Left ventricle myocardium inferior (tissue), 1 donor: ENCODE measurements around the gene CDC25B. TPM values are rescaled to one million over a fixed set of nuclear protein-coding genes. Genes with fewer than 3 reads are reported as not detected.

ENCODE experiments used
- DNase-seq: peaks from one replicate; pipeline ENCODE4 v3.0.0-alpha.2; 2020
- H3K27ac ChIP-seq: fragments of 200-600 bp; replicated peaks from 2 replicates; pipeline ENCODE4 v1.8.0; 2021
- H3K27me3 ChIP-seq: fragments of 200-600 bp; 2 replicates; pipeline ENCODE4 v1.8.0; 2021; ENCODE audit warnings: low read depth
- H3K36me3 ChIP-seq: fragments of 200-600 bp; 2 replicates; pipeline ENCODE4 v1.8.0; 2021
- H3K4me1 ChIP-seq: fragments of 200-600 bp; 2 replicates; pipeline ENCODE4 v1.8.0; 2021
- H3K4me3 ChIP-seq: fragments of 200-600 bp; 2 replicates; pipeline ENCODE4 v1.8.0; 2021; ENCODE audit warnings: mild to moderate bottlenecking, moderate library complexity
- H3K9me3 ChIP-seq: fragments of 200-600 bp; replicated peaks from 2 replicates; pipeline ENCODE4 v1.8.0; 2021
- intact Hi-C: fragments of 100-400 bp; cut with micrococcal nuclease; formaldehyde crosslinking; loops from one replicate; pipeline ENCODE4 v1.11.0; 2022
- total RNA-seq: library from RNA; stranded (reverse); fragmentation: NEBNext Ultra II Directional; extraction: Animal tissue kit (Norgen Biotek cat#: 25700); gene quantifications from one replicate; pipeline ENCODE4 v1.2.1, GENCODE V29; 2021
- TF ChIP-seq, protein P1 (sequence below): fragments of 200-600 bp; IDR thresholded peaks from 2 replicates; pipeline ENCODE4 v1.8.0; 2021; ENCODE audit warnings: antibody characterized with exemption, mild to moderate bottlenecking, borderline replicate concordance
- donor health status: DM: no; HTN: yes; CAD: no; lungs with severe emphysema.

Gene CDC25B
- total RNA-seq, 1 donor from 2014 or later: 8.1 TPM

DNA sequence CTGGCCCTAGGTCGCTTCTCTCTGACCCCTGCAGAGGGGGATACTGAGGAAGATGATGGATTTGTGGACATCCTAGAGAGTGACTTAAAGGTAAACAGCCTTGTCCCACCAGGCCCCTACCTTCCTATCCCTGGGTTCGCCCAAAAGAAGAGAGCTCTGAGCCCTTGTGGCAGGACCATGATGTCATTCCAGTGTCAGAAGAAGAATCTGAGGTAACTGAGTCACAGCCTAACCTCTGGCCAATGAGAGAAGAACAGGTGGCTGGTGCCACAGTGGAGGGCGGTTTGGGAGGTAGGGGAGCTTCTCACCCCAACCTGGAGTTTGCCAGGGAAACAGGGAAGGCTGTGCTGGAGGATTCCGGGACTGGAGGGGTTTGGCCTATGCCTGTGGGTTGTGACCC, 5.2 kb downstream of the CDC25B start:
- no peak for DNase-seq
- no peak overlapping the region for H3K4me3 ChIP-seq
- TF ChIP-seq, protein P1, sequence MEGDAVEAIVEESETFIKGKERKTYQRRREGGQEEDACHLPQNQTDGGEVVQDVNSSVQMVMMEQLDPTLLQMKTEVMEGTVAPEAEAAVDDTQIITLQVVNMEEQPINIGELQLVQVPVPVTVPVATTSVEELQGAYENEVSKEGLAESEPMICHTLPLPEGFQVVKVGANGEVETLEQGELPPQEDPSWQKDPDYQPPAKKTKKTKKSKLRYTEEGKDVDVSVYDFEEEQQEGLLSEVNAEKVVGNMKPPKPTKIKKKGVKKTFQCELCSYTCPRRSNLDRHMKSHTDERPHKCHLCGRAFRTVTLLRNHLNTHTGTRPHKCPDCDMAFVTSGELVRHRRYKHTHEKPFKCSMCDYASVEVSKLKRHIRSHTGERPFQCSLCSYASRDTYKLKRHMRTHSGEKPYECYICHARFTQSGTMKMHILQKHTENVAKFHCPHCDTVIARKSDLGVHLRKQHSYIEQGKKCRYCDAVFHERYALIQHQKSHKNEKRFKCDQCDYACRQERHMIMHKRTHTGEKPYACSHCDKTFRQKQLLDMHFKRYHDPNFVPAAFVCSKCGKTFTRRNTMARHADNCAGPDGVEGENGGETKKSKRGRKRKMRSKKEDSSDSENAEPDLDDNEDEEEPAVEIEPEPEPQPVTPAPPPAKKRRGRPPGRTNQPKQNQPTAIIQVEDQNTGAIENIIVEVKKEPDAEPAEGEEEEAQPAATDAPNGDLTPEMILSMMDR: no peak
- H3K9me3 ChIP-seq: no peaks in the 10 kb centered on the region
- no peak overlapping the region for H3K27ac ChIP-seq
- intact Hi-C loops: no loop called here
- H3K4me1 ChIP-seq: peaks cover 34% of the 10 kb centered on the region
- peaks cover 50% of the 10 kb centered on the region for H3K36me3 ChIP-seq
- H3K27me3 ChIP-seq: no peaks in the 10 kb centered on the region

DNA sequence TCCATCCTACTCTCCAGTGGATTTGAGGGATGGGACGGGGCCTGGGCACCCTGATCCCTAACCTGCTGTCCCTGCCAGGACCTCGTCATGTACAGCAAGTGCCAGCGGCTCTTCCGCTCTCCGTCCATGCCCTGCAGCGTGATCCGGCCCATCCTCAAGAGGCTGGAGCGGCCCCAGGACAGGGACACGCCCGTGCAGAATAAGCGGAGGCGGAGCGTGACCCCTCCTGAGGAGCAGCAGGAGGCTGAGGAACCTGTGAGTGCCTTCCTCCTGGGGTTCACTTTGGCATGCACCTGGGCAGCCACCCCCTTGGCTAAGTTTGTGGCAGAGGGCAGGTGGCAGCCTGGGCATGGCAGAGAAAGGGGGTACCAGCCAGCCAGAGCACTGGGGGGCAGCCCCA, 5.7 kb downstream of the CDC25B start:
- Histone ChIP-seq H3K36me3 (peaks cover 50% of the 10 kb centered on the region), H3K27ac (no peak overlapping the region), H3K4me1 (peaks cover 34% of the 10 kb centered on the region), H3K9me3 (no peaks in the 10 kb centered on the region), H3K27me3 (no peaks in the 10 kb centered on the region), H3K4me3 (no peak overlapping the region)
- TF ChIP-seq, protein P1: no peak
- no peak for DNase-seq
- intact Hi-C loops: no loop called here

DNA sequence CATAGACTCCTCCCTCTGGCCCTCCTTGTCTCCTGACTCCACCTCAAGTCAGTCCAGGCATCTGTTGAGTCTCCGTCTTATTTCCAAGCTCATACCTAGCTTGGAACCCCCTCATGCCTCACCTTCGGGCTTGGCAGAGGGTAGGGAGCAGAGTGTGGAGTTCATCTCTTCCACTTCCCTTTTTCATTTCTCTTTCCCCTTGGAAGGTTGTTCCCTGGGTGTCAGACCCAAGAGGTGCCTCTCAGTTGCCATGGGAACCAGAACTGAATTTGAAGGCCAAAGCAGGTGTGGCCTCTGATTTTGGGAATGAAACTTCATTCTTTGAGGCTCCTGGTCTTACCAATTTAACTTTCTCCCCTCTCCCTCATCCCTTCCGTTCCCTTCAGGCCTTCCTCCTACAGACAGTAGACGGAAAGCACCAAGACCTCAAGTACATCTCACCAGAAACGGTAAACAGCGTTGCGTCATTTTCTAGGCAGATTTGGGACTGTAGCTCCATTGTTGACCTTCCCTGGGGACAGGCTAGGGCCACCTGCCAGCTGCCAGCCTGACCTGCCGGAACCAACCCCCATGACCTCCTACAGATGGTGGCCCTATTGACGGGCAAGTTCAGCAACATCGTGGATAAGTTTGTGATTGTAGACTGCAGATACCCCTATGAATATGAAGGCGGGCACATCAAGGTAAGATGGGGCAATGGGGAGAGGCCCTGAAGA, 6.6 kb downstream of the CDC25B start:
- Histone ChIP-seq H3K9me3 (no peaks in the 10 kb centered on the region), H3K27ac (no peak overlapping the region), H3K4me1 (peaks cover 34% of the 10 kb centered on the region), H3K36me3 (peaks cover 50% of the 10 kb centered on the region), H3K4me3 (no peak overlapping the region), H3K27me3 (no peaks in the 10 kb centered on the region)
- intact Hi-C loops: no loop called here
- DNase-seq: no peak
- TF ChIP-seq, protein P1: no peak

DNA sequence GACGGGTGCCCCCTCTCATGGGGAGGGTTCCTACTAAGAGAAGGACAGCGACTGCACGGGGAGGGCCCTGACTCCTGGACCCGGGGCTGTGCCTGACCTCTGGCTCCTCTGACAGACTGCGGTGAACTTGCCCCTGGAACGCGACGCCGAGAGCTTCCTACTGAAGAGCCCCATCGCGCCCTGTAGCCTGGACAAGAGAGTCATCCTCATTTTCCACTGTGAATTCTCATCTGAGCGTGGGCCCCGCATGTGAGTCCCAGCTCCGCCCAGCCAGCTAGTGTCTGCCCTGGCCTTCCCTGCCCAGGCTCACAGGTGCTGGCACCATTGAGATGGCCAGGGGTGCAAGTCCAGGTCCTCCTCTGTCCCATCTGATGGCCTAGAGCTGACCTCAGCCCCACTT, 7.2 kb downstream of the CDC25B start:
- H3K27me3 ChIP-seq: no peaks in the 10 kb centered on the region
- peaks cover 50% of the 10 kb centered on the region for H3K36me3 ChIP-seq
- H3K4me3 ChIP-seq: no peak overlapping the region
- no peak for DNase-seq
- no peaks in the 10 kb centered on the region for H3K9me3 ChIP-seq
- TF ChIP-seq, protein P1: no peak
- intact Hi-C loops: no loop called here
- peaks cover 36% of the 10 kb centered on the region for H3K4me1 ChIP-seq
- H3K27ac ChIP-seq: no peak overlapping the region

DNA sequence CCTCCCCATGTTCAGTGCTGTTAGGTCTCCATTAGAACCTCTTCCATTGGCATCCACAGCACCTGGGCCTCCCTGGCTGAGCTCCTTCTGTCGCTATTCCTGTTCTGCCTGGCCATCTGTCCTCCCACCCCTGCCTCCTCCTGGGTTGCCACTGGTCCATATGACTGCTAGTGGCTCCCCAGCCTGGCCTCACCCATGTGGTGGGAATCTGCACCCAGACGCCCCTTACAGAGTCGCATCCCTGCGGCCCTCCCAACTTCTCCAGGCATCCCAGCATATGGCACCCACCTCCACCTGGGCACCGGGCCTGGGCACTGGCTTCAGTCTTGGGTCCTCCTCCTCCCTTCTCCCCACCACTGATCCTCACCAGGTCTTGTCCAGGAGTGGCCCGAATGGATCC, 7.7 kb downstream of the CDC25B start:
- TF ChIP-seq, protein P1: no peak
- DNase-seq: no peak
- H3K9me3 ChIP-seq: no peaks in the 10 kb centered on the region
- H3K4me1 ChIP-seq: peaks cover 36% of the 10 kb centered on the region
- H3K36me3 ChIP-seq: peaks cover 50% of the 10 kb centered on the region
- no peaks in the 10 kb centered on the region for H3K27me3 ChIP-seq
- intact Hi-C loops: no loop called here
- no peak overlapping the region for H3K4me3 ChIP-seq
- H3K27ac ChIP-seq: no peak overlapping the region
